H9 (cell line): ENCODE measurements around the gene ENOX1. TPM values are rescaled to one million over a fixed set of nuclear protein-coding genes. Genes with fewer than 3 reads are reported as not detected.

Experiments
- DNase-seq: peaks from one replicate; pipeline ENCODE4 v3.0.0-alpha.2; 2017
- H2AFZ ChIP-seq: one replicate; pipeline ENCODE4 v1.6.1; 2013; ENCODE audit warnings: mild to moderate bottlenecking, low read length, control low read depth, moderate library complexity
- H2AK5ac ChIP-seq: 2 replicates; pipeline ENCODE4 v1.6.1; 2013; ENCODE audit warnings: low read length, control low read depth, mixed read lengths; ENCODE audit not compliant: insufficient read length
- H2BK120ac ChIP-seq: one replicate; pipeline ENCODE4 v1.6.1; 2013; ENCODE audit warnings: low read depth, mild to moderate bottlenecking, low read length, control low read depth, inconsistent platforms; ENCODE audit not compliant: poor library complexity, severe bottlenecking
- H2BK12ac ChIP-seq: 2 replicates; pipeline ENCODE4 v1.6.1; 2013; ENCODE audit warnings: low read length, control low read depth, mixed read lengths, low read depth; ENCODE audit not compliant: insufficient read length
- H2BK15ac ChIP-seq: 2 replicates; pipeline ENCODE4 v1.6.1; 2013; ENCODE audit warnings: low read depth, low read length, control low read depth
- H2BK20ac ChIP-seq: one replicate; pipeline ENCODE4 v1.6.1; 2013; ENCODE audit warnings: low read depth, mild to moderate bottlenecking, low read length, control low read depth, inconsistent platforms; ENCODE audit not compliant: poor library complexity, severe bottlenecking
- H2BK5ac ChIP-seq: 2 replicates; pipeline ENCODE4 v1.6.1; 2013; ENCODE audit warnings: low read length, control low read depth, mixed read lengths; ENCODE audit not compliant: insufficient read length
- H3K14ac ChIP-seq: 2 replicates; pipeline ENCODE4 v1.6.1; 2013; ENCODE audit warnings: low read length, control low read depth; ENCODE audit not compliant: insufficient read depth
- H3K18ac ChIP-seq: 2 replicates; pipeline ENCODE4 v1.6.1; 2013; ENCODE audit warnings: low read depth, mild to moderate bottlenecking, mixed read lengths, low read length, control low read depth; ENCODE audit not compliant: insufficient read length
- H3K23ac ChIP-seq: 2 replicates; pipeline ENCODE4 v1.6.1; 2013; ENCODE audit warnings: low read length, control low read depth, mixed read lengths, low read depth; ENCODE audit not compliant: insufficient read length
- H3K23me2 ChIP-seq: 2 replicates; pipeline ENCODE4 v1.6.1; 2013; ENCODE audit warnings: low read depth, mild to moderate bottlenecking, mixed read lengths, low read length, control low read depth; ENCODE audit not compliant: insufficient read length, poor library complexity, severe bottlenecking
- H3K27ac ChIP-seq: 2 replicates; pipeline ENCODE4 v1.5.1; 2013; ENCODE audit warnings: low read length, control low read depth, mixed read lengths, low read depth; ENCODE audit not compliant: insufficient read length
- H3K27me3 ChIP-seq: 2 replicates; pipeline ENCODE4 v1.6.1; 2013; ENCODE audit warnings: low read length, control low read depth, inconsistent platforms; ENCODE audit not compliant: insufficient read depth
- H3K4ac ChIP-seq: 2 replicates; pipeline ENCODE4 v1.6.1; 2013; ENCODE audit warnings: low read depth, mild to moderate bottlenecking, control low read depth, inconsistent platforms, low read length, moderate library complexity
- H3K4me1 ChIP-seq: 2 replicates; pipeline ENCODE4 v1.6.1; 2013; ENCODE audit warnings: low read length, control low read depth, inconsistent platforms; ENCODE audit not compliant: insufficient read depth
- H3K4me2 ChIP-seq: 2 replicates; pipeline ENCODE4 v1.6.1; 2013; ENCODE audit warnings: low read length, control low read depth, mixed read lengths; ENCODE audit not compliant: insufficient read length, insufficient read depth
- H3K56ac ChIP-seq: 2 replicates; pipeline ENCODE4 v1.6.1; 2013; ENCODE audit warnings: low read depth, mild to moderate bottlenecking, mixed read lengths, low read length, control low read depth; ENCODE audit not compliant: insufficient read length
- H3K79me1 ChIP-seq: 2 replicates; pipeline ENCODE4 v1.6.1; 2013; ENCODE audit warnings: low read depth, mild to moderate bottlenecking, moderate library complexity, low read length, control low read depth, inconsistent platforms; ENCODE audit not compliant: insufficient read depth, poor library complexity, severe bottlenecking
- H3K79me2 ChIP-seq: 2 replicates; pipeline ENCODE4 v1.6.1; 2013; ENCODE audit warnings: low read length, control low read depth, inconsistent platforms; ENCODE audit not compliant: insufficient read depth
- H3K9ac ChIP-seq: 2 replicates; pipeline ENCODE4 v1.6.1; 2013; ENCODE audit warnings: low read length, control low read depth, mixed read lengths; ENCODE audit not compliant: insufficient read length; ENCODE audit errors: extremely low read depth
- H3K9me3 ChIP-seq: one replicate; pipeline ENCODE4 v1.6.1; 2013; ENCODE audit warnings: low read depth, low read length, inconsistent platforms; ENCODE audit not compliant: control insufficient read depth
- H3T11ph ChIP-seq: one replicate; pipeline ENCODE4 v1.6.1; 2013; ENCODE audit warnings: mild to moderate bottlenecking, low read length, control low read depth, inconsistent platforms
- H4K20me1 ChIP-seq: one replicate; pipeline ENCODE4 v1.6.1; 2013; ENCODE audit not compliant: control insufficient read depth, insufficient read length, insufficient read depth
- H4K5ac ChIP-seq: 2 replicates; pipeline ENCODE4 v1.6.1; 2013; ENCODE audit warnings: low read depth, mild to moderate bottlenecking, mixed read lengths, low read length, control low read depth; ENCODE audit not compliant: insufficient read length
- H4K8ac ChIP-seq: replicated peaks from 2 replicates; pipeline ENCODE4 v1.6.1; 2013; ENCODE audit warnings: low read length, control low read depth, mixed read lengths, low read depth; ENCODE audit not compliant: insufficient read length
- H4K91ac ChIP-seq: 2 replicates; pipeline ENCODE4 v1.6.1; 2013; ENCODE audit warnings: low read depth, mild to moderate bottlenecking, moderate library complexity, mixed read lengths, low read length, control low read depth; ENCODE audit not compliant: insufficient read length
- H3K27ac Mint-ChIP-seq, 3 experiments: 2 replicates in 2 of 3; 3 replicates in 1 of 3; pipeline ENCODE4 v1.8.0; 2020 to 2021; ENCODE audit warnings: mixed read lengths in 3 of 3, mild to moderate bottlenecking in 1 of 3, moderate library complexity in 1 of 3
- H3K27me3 Mint-ChIP-seq: 2 replicates; pipeline ENCODE4 v1.8.0; 2021; ENCODE audit warnings: low read depth, mild to moderate bottlenecking, moderate library complexity, mixed read lengths
- H3K36me3 Mint-ChIP-seq, 3 experiments: 2 replicates in 2 of 3; 3 replicates in 1 of 3; pipeline ENCODE4 v1.8.0; 2020 to 2021; ENCODE audit warnings: low read depth in 3 of 3, mixed read lengths in 3 of 3; ENCODE audit not compliant: insufficient read depth in 1 of 3
- H3K4me1 Mint-ChIP-seq, 2 experiments: 2 replicates each; pipeline ENCODE4 v1.8.0; 2020; ENCODE audit warnings: mixed read lengths in 2 of 2
- H3K4me3 Mint-ChIP-seq, 2 experiments: 2 replicates in 1 of 2; 3 replicates in 1 of 2; pipeline ENCODE4 v1.8.0; 2020 to 2021; ENCODE audit warnings: mild to moderate bottlenecking in 2 of 2, mixed read lengths in 2 of 2, moderate library complexity in 1 of 2
- H3K9me3 Mint-ChIP-seq, 2 experiments: 2 replicates in 1 of 2; 3 replicates in 1 of 2; pipeline ENCODE4 v1.8.0; 2020; ENCODE audit warnings: mild to moderate bottlenecking in 2 of 2, mixed read lengths in 2 of 2, moderate library complexity in 1 of 2
- WGBS: extraction: QIAGEN DNeasy Blood & Tissue Kit; methylation state at CpG from one replicate; pipeline ENCODE4 v1.1.7; 2013; ENCODE audit warnings: missing lambda C conversion rate, low lambda C conversion rate, mixed read lengths; ENCODE audit not compliant: insufficient read length; ENCODE audit errors: extremely low coverage; 5-methylcytosine and 5-hydroxymethylcytosine counted together
- total RNA-seq: library from RNA; stranded (reverse); gene quantifications from 2 replicates; pipeline ENCODE4 v1.2.1, GENCODE V29; 2021
- TF ChIP-seq, protein P1 (sequence below): fragments of 200-600 bp; sonication (generic); conservative IDR thresholded peaks from 3 replicates; pipeline ENCODE4 v1.8.0; 2021; ENCODE audit warnings: antibody characterized with exemption, mild to moderate bottlenecking

Gene ENOX1
- total RNA-seq, 1 experiment from 2014 or later: 0.24 TPM

DNA sequence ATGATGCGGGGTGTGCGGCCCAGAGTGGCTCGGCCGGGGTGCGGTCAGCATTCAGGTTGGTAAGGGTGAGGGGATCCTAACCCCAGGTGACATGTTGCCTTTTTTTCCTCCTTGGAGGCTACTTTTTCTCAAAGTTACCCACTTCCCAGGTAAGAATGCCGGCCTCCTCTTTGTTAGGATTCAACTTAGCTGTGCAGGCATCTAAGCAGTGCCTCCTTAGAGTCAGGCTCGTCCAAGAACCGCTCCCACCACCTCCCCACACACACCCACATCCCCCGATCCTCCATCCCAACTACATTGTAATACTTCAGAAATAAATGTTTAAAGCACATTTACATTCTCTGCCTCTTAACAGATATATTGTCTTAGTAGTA is 733 bp upstream of the ENOX1 start:
- Histone ChIP-seq H4K8ac (no peak overlapping the region), H3K18ac (no peak overlapping the region), H3K27ac (no peak overlapping the region), H3K56ac (no peak overlapping the region), H3K27me3 (peaks cover 6% of the 10 kb centered on the region; the same call in 1 of the 2 replicates), H3K4ac (no peak overlapping the region), H2AFZ (no peak overlapping the region), H3K23ac (no peak overlapping the region), H2BK120ac (no peak overlapping the region), H3K14ac (0 out of 2 replicates have a peak overlapping the region, but pooled peaks have one; percentile 21), H3K4me1 (no peaks in the 10 kb centered on the region; the same call in 1 of the 2 replicates), H3K79me2 (no peaks in the 10 kb centered on the region), H2BK15ac (no peak overlapping the region), H4K5ac (no peak overlapping the region), H2AK5ac (no peak overlapping the region), H3K23me2 (peaks cover 15% of the 10 kb centered on the region), H2BK20ac (no peak overlapping the region), H4K91ac (no peak overlapping the region), H3K9me3 (no peaks in the 10 kb centered on the region), H2BK5ac (no peak overlapping the region), H3T11ph (no peak overlapping the region), H4K20me1 (no peaks in the 10 kb centered on the region), H3K79me1 (no peaks in the 10 kb centered on the region), H2BK12ac (no peak overlapping the region), H3K4me2 (peak overlapping the region; percentile 69), H3K9ac (no peak overlapping the region)
- no peak for DNase-seq
- no peaks in the 10 kb centered on the region for H3K9me3 Mint-ChIP-seq
- no CpG with 5 or more reads among the region's 9 CpGs for WGBS
- no peak overlapping the region for H3K27ac Mint-ChIP-seq
- H3K4me1 Mint-ChIP-seq: peaks cover 17% of the 10 kb centered on the region in 2 experiments
- no peaks in the 10 kb centered on the region for H3K36me3 Mint-ChIP-seq
- H3K4me3 Mint-ChIP-seq: peak overlapping the region; percentile 67 to 88
- TF ChIP-seq, protein P1, sequence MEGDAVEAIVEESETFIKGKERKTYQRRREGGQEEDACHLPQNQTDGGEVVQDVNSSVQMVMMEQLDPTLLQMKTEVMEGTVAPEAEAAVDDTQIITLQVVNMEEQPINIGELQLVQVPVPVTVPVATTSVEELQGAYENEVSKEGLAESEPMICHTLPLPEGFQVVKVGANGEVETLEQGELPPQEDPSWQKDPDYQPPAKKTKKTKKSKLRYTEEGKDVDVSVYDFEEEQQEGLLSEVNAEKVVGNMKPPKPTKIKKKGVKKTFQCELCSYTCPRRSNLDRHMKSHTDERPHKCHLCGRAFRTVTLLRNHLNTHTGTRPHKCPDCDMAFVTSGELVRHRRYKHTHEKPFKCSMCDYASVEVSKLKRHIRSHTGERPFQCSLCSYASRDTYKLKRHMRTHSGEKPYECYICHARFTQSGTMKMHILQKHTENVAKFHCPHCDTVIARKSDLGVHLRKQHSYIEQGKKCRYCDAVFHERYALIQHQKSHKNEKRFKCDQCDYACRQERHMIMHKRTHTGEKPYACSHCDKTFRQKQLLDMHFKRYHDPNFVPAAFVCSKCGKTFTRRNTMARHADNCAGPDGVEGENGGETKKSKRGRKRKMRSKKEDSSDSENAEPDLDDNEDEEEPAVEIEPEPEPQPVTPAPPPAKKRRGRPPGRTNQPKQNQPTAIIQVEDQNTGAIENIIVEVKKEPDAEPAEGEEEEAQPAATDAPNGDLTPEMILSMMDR: no peak
- peaks cover 67% of the 10 kb centered on the region for H3K27me3 Mint-ChIP-seq
